HepG2 (cell line): Measurements from ENCODE around the gene SRCIN1.
"Not testable (repeated sequence)": the region's sequence is repeated elsewhere in the genome, so short reads cannot be mapped to it uniquely, and the experiment has no call there.

Experiments
- CTCF ChIP-seq: sonication (generic); formaldehyde crosslinking; IDR thresholded peaks from 2 replicates; pipeline ENCODE4 v1.5.0; 2020; ENCODE audit warnings: mild to moderate bottlenecking, missing genetic modification reagents, moderate library complexity
- MYC ChIP-seq: sonication (generic); formaldehyde crosslinking; IDR thresholded peaks from 2 replicates; pipeline ENCODE4 v1.9.0; 2021; ENCODE audit warnings: missing genetic modification reagents, borderline replicate concordance
- ZNF138 ChIP-seq: sonication (generic); formaldehyde crosslinking; IDR thresholded peaks from 2 replicates; pipeline ENCODE4 v1.5.0; 2020; ENCODE audit warnings: mild to moderate bottlenecking, low read depth, missing genetic modification reagents
- ZNF354B ChIP-seq: sonication (generic); formaldehyde crosslinking; IDR thresholded peaks from 2 replicates; pipeline ENCODE4 v1.8.0; 2022; ENCODE audit warnings: mild to moderate bottlenecking, missing genetic modification reagents

- not testable (repeated sequence) for TF ChIP-seq MYC; ZNF138; ZNF354B (CRISPR knock-in tag)
- TF ChIP-seq CTCF (CRISPR knock-in tag): peak; percentile 85
Observed at GRCh38 chr17:38484242-38485145, 121.3 kb downstream of the SRCIN1 start.
